GM12878 (cell line): Measurements from ENCODE around the gene COL25A1. TPM values are rescaled to one million over a fixed set of nuclear protein-coding genes. Genes with fewer than 3 reads are reported as not detected.

Source experiments
- ATAC-seq: fragments of 200-7000 bp; cut with Tn5 transposase; 3 replicates; pipeline ENCODE4 v1.9.1; 2020; ENCODE audit warnings: mild to moderate bottlenecking, moderate library complexity
- BruUV-seq: library from RNA; stranded (reverse); fragments of 400-500 nt; replicated peaks from 2 replicates; lab custom pipeline; 2021; lab: Mats Ljungman, UMichigan
- CTCF ChIA-PET: fragments of 300-600 bp; sonication (Branson Sonifier 250); formaldehyde crosslinking; extraction: SDS; loops from one replicate; lab custom pipeline; 2021; ENCODE audit warnings: inconsistent platforms; lab: Yijun Ruan, JAX
- POLR2A ChIA-PET: fragments of 350-600 bp; formaldehyde crosslinking; extraction: SDS; loops from one replicate; lab custom pipeline; 2021; ENCODE audit warnings: inconsistent platforms; lab: Charles Lee
- RAD21 ChIA-PET: fragments of 300-600 bp; sonication (Branson Sonifier 250); formaldehyde crosslinking; loops from one replicate; lab custom pipeline; 2023; ENCODE audit warnings: antibody characterized with exemption; ENCODE audit not compliant: unreplicated experiment; lab: Charles Lee
- SMC1A ChIA-PET: fragments of 300-600 bp; sonication (Branson Sonifier 250); formaldehyde crosslinking; loops from one replicate; lab custom pipeline; 2023; ENCODE audit not compliant: unreplicated experiment, uncharacterized antibody; lab: Charles Lee
- DNase-seq: peaks from one replicate; pipeline ENCODE4 v3.0.0-alpha.2; 2011; ENCODE audit warnings: low read depth, low spot score
- FAIRE-seq: peaks from 3 replicates; lab custom pipeline; 2011; peaks lifted over from hg19 to GRCh38; lab: Jason Lieb, UNC
- H2AFZ ChIP-seq: 2 replicates; pipeline ENCODE4 v1.6.0; 2011; ENCODE audit warnings: low read depth, low read length, control low read depth; ENCODE audit not compliant: control insufficient read depth
- H3K27ac ChIP-seq: 2 replicates; pipeline ENCODE4 v1.5.1; 2011; ENCODE audit warnings: control low read depth; ENCODE audit not compliant: control insufficient read depth, insufficient read depth
- H3K27me3 ChIP-seq, 2 experiments: replicated peaks in 1 of 2; 2 replicates each; pipeline versions ENCODE4 v1.6.0 to v1.6.1; 2011; ENCODE audit warnings: low read length in 1 of 2; ENCODE audit not compliant: control insufficient read depth in 2 of 2, insufficient read depth in 2 of 2
- H3K36me3 ChIP-seq, 2 experiments: 2 replicates each; pipeline ENCODE4 v1.5.1; 2011; ENCODE audit warnings: low read length in 1 of 2; ENCODE audit not compliant: control insufficient read depth in 2 of 2, insufficient read depth in 2 of 2
- H3K4me1 ChIP-seq: 2 replicates; pipeline ENCODE4 v1.6.1; 2011; ENCODE audit warnings: mild to moderate bottlenecking, low read length, moderate library complexity, mixed read lengths; ENCODE audit not compliant: control insufficient read depth, insufficient read depth
- H3K4me2 ChIP-seq: 2 replicates; pipeline ENCODE4 v1.6.0; 2011; ENCODE audit warnings: control low read depth; ENCODE audit not compliant: control insufficient read depth, insufficient read depth
- H3K4me3 ChIP-seq: fragments of 200-600 bp; sonication (generic); 2 replicates; pipeline ENCODE4 v1.5.1; 2016
- H3K79me2 ChIP-seq: 2 replicates; pipeline ENCODE4 v1.6.0; 2011; ENCODE audit warnings: low read length; ENCODE audit not compliant: control insufficient read depth, insufficient read depth
- H3K9ac ChIP-seq: 2 replicates; pipeline ENCODE4 v1.8.0; 2011; ENCODE audit warnings: low read length, control low read depth, mixed read lengths; ENCODE audit not compliant: control insufficient read depth, insufficient read depth
- H3K9me3 ChIP-seq: replicated peaks from 3 replicates; pipeline ENCODE4 v1.5.1; 2011; ENCODE audit warnings: mild to moderate bottlenecking, low read length; ENCODE audit not compliant: control insufficient read depth, insufficient read depth
- H4K20me1 ChIP-seq: 2 replicates; pipeline ENCODE4 v1.6.0; 2011; ENCODE audit not compliant: control insufficient read depth, insufficient read depth
- CBX3 ChIP-seq: fragments of 200-600 bp; sonication (generic); IDR thresholded peaks from 2 replicates; pipeline ENCODE4 v1.6.1; 2016; ENCODE audit warnings: low read depth, borderline replicate concordance
- EP300 ChIP-seq, 2 experiments: fragments of 150-350 bp in 1 of 2; IDR thresholded peaks; 2 replicates each; pipeline ENCODE4 v1.6.1; 2011 to 2012; ENCODE audit warnings: low read depth in 2 of 2, low read length in 2 of 2, borderline replicate concordance in 1 of 2, improper control_type of control experiment in 1 of 2, inconsistent platforms in 1 of 2; ENCODE audit not compliant: control insufficient read depth in 1 of 2
- HDAC2 ChIP-seq: fragments of 200-600 bp; sonication (generic); IDR thresholded peaks from 2 replicates; pipeline ENCODE4 v1.6.1; 2017
- MYC ChIP-seq: IDR thresholded peaks from 2 replicates; pipeline ENCODE4 v1.6.1; 2011; ENCODE audit warnings: mild to moderate bottlenecking, low read length, moderate library complexity, inconsistent platforms; ENCODE audit not compliant: insufficient read depth, insufficient replicate concordance, insufficient read length, severe bottlenecking
- NFXL1 ChIP-seq: fragments of 450-650 bp; IDR thresholded peaks from 2 replicates; pipeline ENCODE4 v1.6.1; 2017; ENCODE audit warnings: antibody characterized with exemption, mild to moderate bottlenecking, borderline replicate concordance
- NR2F1 ChIP-seq: fragments of 450-650 bp; conservative IDR thresholded peaks from 2 replicates; pipeline ENCODE4 v1.6.1; 2017; ENCODE audit warnings: mild to moderate bottlenecking
- PAX8 ChIP-seq: fragments of 450-650 bp; IDR thresholded peaks from 2 replicates; pipeline ENCODE4 v1.6.1; 2017; ENCODE audit warnings: mild to moderate bottlenecking, moderate library complexity
- RAD21 ChIP-seq: IDR thresholded peaks from 2 replicates; pipeline ENCODE4 v1.6.1; 2011; ENCODE audit warnings: mild to moderate bottlenecking, low read depth, low read length, moderate library complexity; ENCODE audit not compliant: insufficient read depth
- SUPT20H ChIP-seq: IDR thresholded peaks from 2 replicates; pipeline ENCODE4 v1.6.1; 2011; ENCODE audit warnings: low read depth, mild to moderate bottlenecking, low read length, moderate library complexity, borderline replicate concordance; ENCODE audit not compliant: control insufficient read depth
- ZNF384 ChIP-seq: IDR thresholded peaks from 2 replicates; pipeline ENCODE4 v1.6.1; 2012; ENCODE audit warnings: low read depth, mild to moderate bottlenecking, low read length, improper control_type of control experiment, borderline replicate concordance
- WGBS: methylation state at CpG from one replicate; pipeline ENCODE4 v1.1.6; 2016; ENCODE audit warnings: low lambda C conversion rate; ENCODE audit not compliant: insufficient replicate concordance, insufficient coverage; ENCODE audit errors: missing lambda C conversion rate; 5-methylcytosine and 5-hydroxymethylcytosine counted together
- in situ Hi-C: fragments of 300-500 bp; cut with MboI; formaldehyde crosslinking; loops from 9 replicates; pipeline ENCODE4 v1.14.3; 2018; ENCODE audit warnings: mixed read lengths
- intact Hi-C: fragments of 100-400 bp; cut with micrococcal nuclease; formaldehyde crosslinking; loops from one replicate; pipeline ENCODE4 v1.14.2; 2022; ENCODE audit not compliant: unreplicated experiment
- polyA plus RNA-seq, 11 experiments: library from polyadenylated mRNA; depleted of rRNA in 4 of 11; unstranded in 6 of 11; stranded (reverse) in 5 of 11; fragments of >200 nt; fragmentation: Nextera tagmentation in 4 of 11; fragmentation: Illumina TruSeq in 1 of 11; extraction: Ambion mirVana in 4 of 11; extraction: Trizol in 1 of 11; gene quantifications; 1 replicate in 1 of 11; 2 replicates in 10 of 11; pipeline versions ENCODE4 v1.2.1 to v1.2.3, GENCODE V29; 2011 to 2016; ENCODE audit warnings: inconsistent platforms in 2 of 11, missing spikeins in 2 of 11, low read depth in 1 of 11
- total RNA-seq, 4 experiments: library from RNA; depleted of rRNA in 3 of 4; stranded (reverse); fragments of >200 nt in 3 of 4; fragmentation: Illumina TruSeq in 1 of 4; extraction: Trizol in 1 of 4; gene quantifications; 2 replicates each; pipeline versions ENCODE4 v1.2.1 to v1.2.3, GENCODE V29; 2013 to 2021
- TF ChIP-seq, protein P1 (sequence below): fragments of 450-650 bp; IDR thresholded peaks from 2 replicates; pipeline ENCODE4 v1.6.1; 2018; ENCODE audit warnings: mild to moderate bottlenecking, low read depth, moderate library complexity; ENCODE audit not compliant: partially characterized antibody
- TF ChIP-seq, protein P2 (sequence below): IDR thresholded peaks from 2 replicates; pipeline ENCODE4 v1.6.1; 2011; ENCODE audit warnings: low read depth, mild to moderate bottlenecking, low read length, moderate library complexity, borderline replicate concordance; ENCODE audit errors: extremely low read depth

Gene COL25A1
- total and polyA plus RNA-seq, 10 of the 15 experiments (the other 5 are each of a cell fraction or from before 2014, with no cell fraction given) = 0.01 to 0.26 (median 0.12) TPM; not detected in 6

DNA sequence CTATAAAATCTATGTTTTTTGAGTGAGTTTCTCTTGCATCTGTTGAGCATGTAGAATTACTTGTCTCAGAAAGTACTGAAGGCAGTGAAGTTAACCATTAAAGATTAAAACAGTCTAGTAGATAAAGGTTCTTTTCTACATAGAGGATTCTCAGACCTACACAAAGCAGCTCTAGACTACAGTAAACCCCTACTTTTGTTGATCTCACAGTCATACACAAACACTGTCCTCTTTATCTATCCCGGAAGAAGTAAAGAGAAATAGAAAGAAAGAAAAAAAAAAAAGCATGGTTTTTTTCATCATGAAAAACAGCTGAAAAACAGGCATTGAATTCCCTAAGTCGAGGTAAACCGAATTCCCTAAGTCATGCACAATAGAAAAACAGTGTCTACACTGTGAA lies 58.6 kb downstream of the COL25A1 start:
- no TSS peak for BruUV-seq
- no peaks in the 10 kb centered on the region for H4K20me1 ChIP-seq
- H2AFZ ChIP-seq = no peak overlapping the region
- ChIA-PET SMC1A (interaction anchor here (2.3 kb wide), 1 partner anchor 9 kb away, joined by 6 read pairs; no protein-coding TSS in a partner anchor), CTCF (no interaction called here), RAD21 (no interaction called here)
- no peak overlapping the region for H3K4me2 ChIP-seq
- 18% methylated on average over 3 of the region's 3 CpGs for WGBS
- FAIRE-seq (no peak), DNase-seq (no peak), ATAC-seq (no peak)
- H3K9me3 ChIP-seq = no peaks in the 10 kb centered on the region
- H3K4me3 ChIP-seq = no peak overlapping the region
- no peaks in the 10 kb centered on the region; a peak in 1 of 4 replicates for H3K27me3 ChIP-seq
- no peaks in the 10 kb centered on the region for H3K79me2 ChIP-seq
- no peak overlapping the region for H3K27ac ChIP-seq
- H3K9ac ChIP-seq = no peak overlapping the region
- in situ Hi-C loops (no loop called here), intact Hi-C loops (no loop called here)
- TF ChIP-seq MYC = no peak
- no peak for TF ChIP-seq NR2F1
- TF ChIP-seq SUPT20H = no peak
- TF ChIP-seq, protein P1, sequence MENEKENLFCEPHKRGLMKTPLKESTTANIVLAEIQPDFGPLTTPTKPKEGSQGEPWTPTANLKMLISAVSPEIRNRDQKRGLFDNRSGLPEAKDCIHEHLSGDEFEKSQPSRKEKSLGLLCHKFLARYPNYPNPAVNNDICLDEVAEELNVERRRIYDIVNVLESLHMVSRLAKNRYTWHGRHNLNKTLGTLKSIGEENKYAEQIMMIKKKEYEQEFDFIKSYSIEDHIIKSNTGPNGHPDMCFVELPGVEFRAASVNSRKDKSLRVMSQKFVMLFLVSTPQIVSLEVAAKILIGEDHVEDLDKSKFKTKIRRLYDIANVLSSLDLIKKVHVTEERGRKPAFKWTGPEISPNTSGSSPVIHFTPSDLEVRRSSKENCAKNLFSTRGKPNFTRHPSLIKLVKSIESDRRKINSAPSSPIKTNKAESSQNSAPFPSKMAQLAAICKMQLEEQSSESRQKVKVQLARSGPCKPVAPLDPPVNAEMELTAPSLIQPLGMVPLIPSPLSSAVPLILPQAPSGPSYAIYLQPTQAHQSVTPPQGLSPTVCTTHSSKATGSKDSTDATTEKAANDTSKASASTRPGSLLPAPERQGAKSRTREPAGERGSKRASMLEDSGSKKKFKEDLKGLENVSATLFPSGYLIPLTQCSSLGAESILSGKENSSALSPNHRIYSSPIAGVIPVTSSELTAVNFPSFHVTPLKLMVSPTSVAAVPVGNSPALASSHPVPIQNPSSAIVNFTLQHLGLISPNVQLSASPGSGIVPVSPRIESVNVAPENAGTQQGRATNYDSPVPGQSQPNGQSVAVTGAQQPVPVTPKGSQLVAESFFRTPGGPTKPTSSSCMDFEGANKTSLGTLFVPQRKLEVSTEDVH = no peak
- TF ChIP-seq ZNF384 = no peak
- TF ChIP-seq, protein P2, sequence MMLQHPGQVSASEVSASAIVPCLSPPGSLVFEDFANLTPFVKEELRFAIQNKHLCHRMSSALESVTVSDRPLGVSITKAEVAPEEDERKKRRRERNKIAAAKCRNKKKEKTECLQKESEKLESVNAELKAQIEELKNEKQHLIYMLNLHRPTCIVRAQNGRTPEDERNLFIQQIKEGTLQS = no peak
- TF ChIP-seq PAX8 = no peak
- no peak for TF ChIP-seq EP300 (IDR thresholded peaks at IDR 0.05; ENCODE audit: borderline replicate concordance in 1 of 2, control insufficient read depth in 1 of 2, low read depth in 2 of 2, low read length in 2 of 2)
- TF ChIP-seq NFXL1 = no peak
- no peak for TF ChIP-seq CBX3
- TF ChIP-seq HDAC2 = no peak
- TF ChIP-seq RAD21 = no peak
- TF ChIP-seq, all 136 proteins: peak for 0
- no peaks in the 10 kb centered on the region for H3K4me1 ChIP-seq
- POLR2A ChIA-PET = no interaction called here
- no peaks in the 10 kb centered on the region for H3K36me3 ChIP-seq
